Measurements from ENCODE around the gene TBC1D4.

GRCh38 chr13:75364131-75364713, 117.7 kb downstream of the TBC1D4 start:
- no peak for TF ChIP-seq POLR2A (IDR thresholded peaks at IDR 0.05; ENCODE audit: low read length)
- no peak for TF ChIP-seq GATA1 (IDR thresholded peaks at IDR 0.05; ENCODE audit: low read depth, low read length)

Measured in erythroblast (primary cell).